Measurements from ENCODE around the gene LPCAT4.
"Not testable (repeated sequence)": the region's sequence is repeated elsewhere in the genome, so short reads cannot be mapped to it uniquely, and the experiment has no call there.

GRCh38 chr15:34342213-34342736 is 24.7 kb downstream of the LPCAT4 start:
- TF ChIP-seq FOXP1 (CRISPR knock-in tag; IDR thresholded peaks at IDR 0.05); ZNF174 (CRISPR knock-in tag; IDR thresholded peaks at IDR 0.05); ZZZ3 (IDR thresholded peaks at IDR 0.05); ELF2 (CRISPR knock-in tag; IDR thresholded peaks at IDR 0.05): not testable (repeated sequence)

All from K562 (cell line).